K562 (cell line): ENCODE results near the gene PPFIA1. TPM values are rescaled to one million over a fixed set of nuclear protein-coding genes. Genes with fewer than 3 reads are reported as not detected.

ENCODE experiments used
- ASH1L ChIP-seq: fragments of 450-650 bp; IDR thresholded peaks from 2 replicates; pipeline ENCODE4 v1.6.1; 2018; ENCODE audit warnings: borderline replicate concordance, mild to moderate bottlenecking, low read depth; ENCODE audit not compliant: partially characterized antibody
- ATF7 ChIP-seq: fragments of 450-650 bp; IDR thresholded peaks from 2 replicates; pipeline ENCODE4 v1.7.1; 2014; ENCODE audit warnings: mild to moderate bottlenecking, moderate library complexity
- BRF1 ChIP-seq: IDR thresholded peaks from 3 replicates; pipeline ENCODE4 v1.6.1; 2011; ENCODE audit warnings: borderline replicate concordance, mild to moderate bottlenecking; ENCODE audit not compliant: insufficient read length; ENCODE audit errors: extremely low read depth
- ETV5 ChIP-seq: sonication (generic); formaldehyde crosslinking; IDR thresholded peaks from 2 replicates; pipeline ENCODE4 v1.4.0; 2020; ENCODE audit warnings: low read depth, mild to moderate bottlenecking, missing genetic modification reagents
- FOXJ2 ChIP-seq: fragments of 200-800 bp; sonication (Bioruptor generic); IDR thresholded peaks from 2 replicates; pipeline ENCODE4 v1.6.1; 2016; ENCODE audit warnings: missing genetic modification characterization, missing compliant biosample characterization
- IRF2 ChIP-seq: sonication (generic); formaldehyde crosslinking; IDR thresholded peaks from 2 replicates; pipeline ENCODE4 v1.8.1; 2022; ENCODE audit warnings: mild to moderate bottlenecking, missing genetic modification reagents
- KLF16 ChIP-seq: IDR thresholded peaks from 2 replicates; pipeline ENCODE4 v1.6.1; 2016; ENCODE audit warnings: antibody characterized with exemption
- MTA1 ChIP-seq: fragments of 450-650 bp; IDR thresholded peaks from 2 replicates; pipeline ENCODE4 v1.6.1; 2017; ENCODE audit warnings: borderline replicate concordance
- POLR2AphosphoS5 ChIP-seq: IDR thresholded peaks from 2 replicates; pipeline ENCODE4 v1.6.1; 2011; ENCODE audit warnings: mild to moderate bottlenecking, low read depth, low read length, moderate library complexity; ENCODE audit not compliant: control insufficient read depth, insufficient read depth
- RBM25 ChIP-seq: fragments of 200-400 bp; formaldehyde crosslinking; IDR thresholded peaks from 2 replicates; pipeline ENCODE4 v1.6.1; 2018; ENCODE audit warnings: low read length, low read depth, moderate library complexity; ENCODE audit not compliant: severe bottlenecking
- SMAD4 ChIP-seq: fragments of 250-450 bp; sonication (Bioruptor Pico); conservative IDR thresholded peaks from 2 replicates; pipeline ENCODE4 v1.8.0; 2021; ENCODE audit warnings: inconsistent platforms, mild to moderate bottlenecking, moderate library complexity
- TAL1 ChIP-seq: fragments of 450-650 bp; IDR thresholded peaks from 2 replicates; pipeline ENCODE4 v1.6.1; 2016; ENCODE audit warnings: mild to moderate bottlenecking
- ZKSCAN1 ChIP-seq: fragments of 150-350 bp; IDR thresholded peaks from 2 replicates; pipeline ENCODE4 v1.6.1; 2016; ENCODE audit warnings: low read depth, low read length
- ZNF23 ChIP-seq: fragments of 250-450 bp; sonication (Bioruptor Pico); IDR thresholded peaks from 2 replicates; pipeline ENCODE4 v1.4.0; 2020; ENCODE audit warnings: mild to moderate bottlenecking
- ZNF347 ChIP-seq: fragments of 450-650 bp; formaldehyde crosslinking; IDR thresholded peaks from 2 replicates; pipeline ENCODE4 v1.4.0; 2020; ENCODE audit warnings: low read depth, mild to moderate bottlenecking, moderate library complexity
- ZNF584 ChIP-seq: fragments of 200-800 bp; sonication (Bioruptor generic); IDR thresholded peaks from 2 replicates; pipeline ENCODE4 v1.6.1; 2016; ENCODE audit warnings: low read depth, mild to moderate bottlenecking, missing genetic modification characterization, missing compliant biosample characterization
- polyA plus RNA-seq, 8 experiments: library from polyadenylated mRNA; depleted of rRNA in 4 of 8; stranded (reverse) in 5 of 8; unstranded in 3 of 8; fragments of >200 nt; fragmentation: Nextera tagmentation in 2 of 8; fragmentation: Illumina TruSeq in 1 of 8; extraction: Ambion mirVana in 2 of 8; extraction: Trizol in 1 of 8; gene quantifications; 2 replicates each; pipeline versions ENCODE4 v1.2.1 to v1.2.3, GENCODE V29; 2011 to 2014; ENCODE audit warnings: inconsistent platforms in 1 of 8, missing spikeins in 1 of 8
- total RNA-seq, 7 experiments: library from RNA; depleted of rRNA in 6 of 7; stranded (reverse); fragments of >200 nt in 6 of 7; fragmentation: Illumina TruSeq in 2 of 7; extraction: Trizol in 2 of 7; gene quantifications; 2 replicates each; pipeline versions ENCODE4 v1.2.1 to v1.2.3, GENCODE V29; 2011 to 2021; ENCODE audit warnings: low replicate concordance in 1 of 7
- TF ChIP-seq, protein P1 (sequence below): fragments of 150-350 bp; conservative IDR thresholded peaks from 2 replicates; pipeline ENCODE4 v1.6.1; 2014; ENCODE audit warnings: low read length
- TF ChIP-seq, protein P2 (sequence below): sonication (generic); formaldehyde crosslinking; IDR thresholded peaks from 2 replicates; pipeline ENCODE4 v1.9.0; 2022; ENCODE audit warnings: mild to moderate bottlenecking, missing genetic modification reagents
- TF ChIP-seq, protein P3 (sequence below): fragments of 450-650 bp; IDR thresholded peaks from 2 replicates; pipeline ENCODE4 v1.6.1; 2016; ENCODE audit warnings: low read depth

Gene PPFIA1
- total and polyA plus RNA-seq, 9 of the 15 experiments (the other 6 are each of a cell fraction or from before 2014, with no cell fraction given) = 9.9 to 41.5 (median 28.5) TPM

DNA sequence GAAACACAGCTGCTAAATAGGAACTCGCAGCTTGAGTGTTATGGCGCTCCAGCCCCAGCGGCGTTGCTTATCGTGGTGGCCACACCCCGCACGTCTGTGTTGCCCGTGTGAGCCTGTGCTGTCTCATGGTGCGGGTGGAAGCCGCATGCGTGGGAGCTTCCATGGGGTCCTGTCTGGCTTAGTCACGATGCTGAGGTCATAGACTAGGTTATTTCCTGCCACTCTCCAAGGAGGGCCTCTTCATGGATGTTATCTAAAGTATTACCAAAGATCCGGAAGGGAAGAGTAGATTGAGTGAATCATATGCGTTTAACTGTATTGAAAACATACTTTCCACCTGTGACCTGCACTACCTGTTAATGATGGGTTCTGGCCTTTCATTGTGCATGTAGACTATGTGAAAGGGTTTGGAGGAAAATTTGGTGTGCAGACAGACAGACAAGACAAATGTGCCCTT is 149.5 kb downstream of the PPFIA1 start (continued):
- TF ChIP-seq ZNF584 (CRISPR knock-in tag) = peak; percentile 84
- TF ChIP-seq SMAD4 (CRISPR knock-in tag) = peak; percentile 100
- no peak for TF ChIP-seq RBM25
- TF ChIP-seq ETV5 = peak; percentile 100
- TF ChIP-seq MTA1 = peak; percentile 94
- TF ChIP-seq TAL1 = peak; percentile 87
- TF ChIP-seq ZNF23 (CRISPR knock-in tag) = no peak
- no peak for TF ChIP-seq IRF2 (CRISPR knock-in tag)
- peak; percentile 94 for TF ChIP-seq POLR2AphosphoS5
- no peak for TF ChIP-seq FOXJ2
- TF ChIP-seq, protein P1, sequence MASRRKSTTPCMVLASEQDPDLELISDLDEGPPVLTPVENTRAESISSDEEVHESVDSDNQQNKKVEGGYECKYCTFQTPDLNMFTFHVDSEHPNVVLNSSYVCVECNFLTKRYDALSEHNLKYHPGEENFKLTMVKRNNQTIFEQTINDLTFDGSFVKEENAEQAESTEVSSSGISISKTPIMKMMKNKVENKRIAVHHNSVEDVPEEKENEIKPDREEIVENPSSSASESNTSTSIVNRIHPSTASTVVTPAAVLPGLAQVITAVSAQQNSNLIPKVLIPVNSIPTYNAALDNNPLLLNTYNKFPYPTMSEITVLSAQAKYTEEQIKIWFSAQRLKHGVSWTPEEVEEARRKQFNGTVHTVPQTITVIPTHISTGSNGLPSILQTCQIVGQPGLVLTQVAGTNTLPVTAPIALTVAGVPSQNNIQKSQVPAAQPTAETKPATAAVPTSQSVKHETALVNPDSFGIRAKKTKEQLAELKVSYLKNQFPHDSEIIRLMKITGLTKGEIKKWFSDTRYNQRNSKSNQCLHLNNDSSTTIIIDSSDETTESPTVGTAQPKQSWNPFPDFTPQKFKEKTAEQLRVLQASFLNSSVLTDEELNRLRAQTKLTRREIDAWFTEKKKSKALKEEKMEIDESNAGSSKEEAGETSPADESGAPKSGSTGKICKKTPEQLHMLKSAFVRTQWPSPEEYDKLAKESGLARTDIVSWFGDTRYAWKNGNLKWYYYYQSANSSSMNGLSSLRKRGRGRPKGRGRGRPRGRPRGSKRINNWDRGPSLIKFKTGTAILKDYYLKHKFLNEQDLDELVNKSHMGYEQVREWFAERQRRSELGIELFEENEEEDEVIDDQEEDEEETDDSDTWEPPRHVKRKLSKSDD = no peak
- TF ChIP-seq KLF16 = peak; percentile 93
- TF ChIP-seq, protein P2, sequence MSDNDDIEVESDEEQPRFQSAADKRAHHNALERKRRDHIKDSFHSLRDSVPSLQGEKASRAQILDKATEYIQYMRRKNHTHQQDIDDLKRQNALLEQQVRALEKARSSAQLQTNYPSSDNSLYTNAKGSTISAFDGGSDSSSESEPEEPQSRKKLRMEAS (CRISPR knock-in tag) = peak; percentile 99
- no peak for TF ChIP-seq ASH1L
- TF ChIP-seq ATF7 = peak; percentile 98
- TF ChIP-seq, protein P3, sequence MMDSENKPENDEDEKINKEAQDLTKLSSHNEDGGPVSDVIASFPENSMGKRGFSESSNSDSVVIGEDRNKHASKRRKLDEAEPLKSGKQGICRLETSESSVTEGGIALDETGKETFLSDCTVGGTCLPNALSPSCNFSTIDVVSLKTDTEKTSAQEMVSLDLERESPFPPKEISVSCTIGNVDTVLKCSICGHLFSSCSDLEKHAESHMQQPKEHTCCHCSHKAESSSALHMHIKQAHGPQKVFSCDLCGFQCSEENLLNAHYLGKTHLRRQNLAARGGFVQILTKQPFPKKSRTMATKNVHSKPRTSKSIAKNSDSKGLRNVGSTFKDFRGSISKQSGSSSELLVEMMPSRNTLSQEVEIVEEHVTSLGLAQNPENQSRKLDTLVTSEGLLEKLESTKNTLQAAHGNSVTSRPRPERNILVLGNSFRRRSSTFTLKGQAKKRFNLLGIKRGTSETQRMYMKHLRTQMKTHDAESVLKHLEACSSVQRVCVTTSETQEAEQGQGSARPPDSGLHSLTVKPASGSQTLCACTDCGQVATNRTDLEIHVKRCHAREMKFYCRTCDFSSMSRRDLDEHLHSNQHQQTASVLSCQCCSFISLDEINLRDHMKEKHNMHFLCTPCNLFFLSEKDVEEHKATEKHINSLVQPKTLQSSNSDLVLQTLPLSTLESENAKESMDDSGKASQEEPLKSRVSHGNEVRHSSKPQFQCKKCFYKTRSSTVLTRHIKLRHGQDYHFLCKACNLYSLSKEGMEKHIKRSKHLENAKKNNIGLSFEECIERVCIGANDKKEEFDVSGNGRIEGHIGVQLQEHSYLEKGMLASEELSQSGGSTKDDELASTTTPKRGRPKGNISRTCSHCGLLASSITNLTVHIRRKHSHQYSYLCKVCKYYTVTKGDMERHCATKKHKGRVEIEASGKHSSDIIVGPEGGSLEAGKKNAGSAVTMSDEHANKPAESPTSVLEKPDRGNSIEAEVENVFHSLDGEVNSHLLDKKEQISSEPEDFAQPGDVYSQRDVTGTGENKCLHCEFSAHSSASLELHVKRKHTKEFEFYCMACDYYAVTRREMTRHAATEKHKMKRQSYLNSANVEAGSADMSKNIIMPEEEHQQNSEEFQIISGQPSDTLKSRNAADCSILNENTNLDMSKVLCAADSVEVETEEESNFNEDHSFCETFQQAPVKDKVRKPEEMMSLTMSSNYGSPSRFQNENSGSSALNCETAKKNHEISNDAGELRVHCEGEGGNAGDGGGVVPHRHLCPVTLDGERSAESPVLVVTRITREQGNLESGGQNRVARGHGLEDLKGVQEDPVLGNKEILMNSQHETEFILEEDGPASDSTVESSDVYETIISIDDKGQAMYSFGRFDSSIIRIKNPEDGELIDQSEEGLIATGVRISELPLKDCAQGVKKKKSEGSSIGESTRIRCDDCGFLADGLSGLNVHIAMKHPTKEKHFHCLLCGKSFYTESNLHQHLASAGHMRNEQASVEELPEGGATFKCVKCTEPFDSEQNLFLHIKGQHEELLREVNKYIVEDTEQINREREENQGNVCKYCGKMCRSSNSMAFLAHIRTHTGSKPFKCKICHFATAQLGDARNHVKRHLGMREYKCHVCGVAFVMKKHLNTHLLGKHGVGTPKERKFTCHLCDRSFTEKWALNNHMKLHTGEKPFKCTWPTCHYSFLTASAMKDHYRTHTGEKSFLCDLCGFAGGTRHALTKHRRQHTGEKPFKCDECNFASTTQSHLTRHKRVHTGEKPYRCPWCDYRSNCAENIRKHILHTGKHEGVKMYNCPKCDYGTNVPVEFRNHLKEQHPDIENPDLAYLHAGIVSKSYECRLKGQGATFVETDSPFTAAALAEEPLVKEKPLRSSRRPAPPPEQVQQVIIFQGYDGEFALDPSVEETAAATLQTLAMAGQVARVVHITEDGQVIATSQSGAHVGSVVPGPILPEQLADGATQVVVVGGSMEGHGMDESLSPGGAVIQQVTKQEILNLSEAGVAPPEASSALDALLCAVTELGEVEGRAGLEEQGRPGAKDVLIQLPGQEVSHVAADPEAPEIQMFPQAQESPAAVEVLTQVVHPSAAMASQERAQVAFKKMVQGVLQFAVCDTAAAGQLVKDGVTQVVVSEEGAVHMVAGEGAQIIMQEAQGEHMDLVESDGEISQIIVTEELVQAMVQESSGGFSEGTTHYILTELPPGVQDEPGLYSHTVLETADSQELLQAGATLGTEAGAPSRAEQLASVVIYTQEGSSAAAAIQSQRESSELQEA = no peak
- no peak for TF ChIP-seq BRF1
- TF ChIP-seq ZNF347 (CRISPR knock-in tag) = no peak
- TF ChIP-seq ZKSCAN1 = peak; percentile 54; the same call in 1 of the 2 replicates
